Fibroblast of skin of left quadriceps (primary cell): ENCODE data around the gene MTRF1.

Experiments
- DNase-seq, 2 experiments: peaks; one replicate each; pipeline ENCODE4 v3.0.0-alpha.2; 2013; ENCODE audit warnings: low read depth in 2 of 2

The MTRF1 gene

GRCh38 chr13:41263261-41263971, at the start of gene MTRF1:
MTRF1 (minus strand) TSS chr13:41263576; CDS start chr13:41260907, 2,669 bp downstream.
- DNase-seq: peak; percentile 49 to 56

- no peak for DNase-seq
Measured at GRCh38 chr13:41313117-41313516, 49.7 kb upstream of the MTRF1 start.

GRCh38 chr13:41312176-41312500, 48.8 kb upstream of the MTRF1 start:
- no peak for DNase-seq

- DNase-seq: no peak
Measured at GRCh38 chr13:41311406-41312175, 48.2 kb upstream of the MTRF1 start.

GRCh38 chr13:41310963-41311405, 47.6 kb upstream of the MTRF1 start, which contains the start of gene NAA16:
NAA16 (plus strand) TSS chr13:41311267; CDS start chr13:41311529, 262 bp downstream.
- peak; percentile 74 to 78 for DNase-seq

- DNase-seq: no peak
Measured at GRCh38 chr13:41307884-41308640, 44.7 kb upstream of the MTRF1 start.

GRCh38 chr13:41306271-41307145, 43.1 kb upstream of the MTRF1 start:
- DNase-seq: no peak

GRCh38 chr13:41304551-41304950, 41.2 kb upstream of the MTRF1 start:
- DNase-seq: no peak

- no peak for DNase-seq
Measured at GRCh38 chr13:41302743-41303142, 39.4 kb upstream of the MTRF1 start.

GRCh38 chr13:41299316-41300094, 36.1 kb upstream of the MTRF1 start:
- no peak for DNase-seq

- no peak for DNase-seq
Measured at GRCh38 chr13:41296879-41297646, 33.7 kb upstream of the MTRF1 start.

- no peak for DNase-seq
Measured at GRCh38 chr13:41295973-41296372, 32.6 kb upstream of the MTRF1 start.

- no peak for DNase-seq
Measured at GRCh38 chr13:41294914-41295313, 31.5 kb upstream of the MTRF1 start.

- DNase-seq: no peak
Measured at GRCh38 chr13:41293272-41293671, 29.9 kb upstream of the MTRF1 start.

GRCh38 chr13:41291246-41291645, 27.9 kb upstream of the MTRF1 start:
- DNase-seq: no peak

GRCh38 chr13:41289463-41289881, 26.1 kb upstream of the MTRF1 start:
- DNase-seq: no peak

GRCh38 chr13:41286370-41286769, 23.0 kb upstream of the MTRF1 start:
- DNase-seq: no peak

- peak; percentile 22 to 27 for DNase-seq
Measured at GRCh38 chr13:41284512-41285288, 21.3 kb upstream of the MTRF1 start.

- no peak for DNase-seq
Measured at GRCh38 chr13:41282129-41282571, 18.8 kb upstream of the MTRF1 start.
